ENCODE data around the gene PRIMPOL. TPM values are rescaled to one million over a fixed set of nuclear protein-coding genes. Genes with fewer than 3 reads are reported as not detected.

PRIMPOL gene
- polyA plus RNA-seq, 1 experiment, result 12.2 TPM

DNA sequence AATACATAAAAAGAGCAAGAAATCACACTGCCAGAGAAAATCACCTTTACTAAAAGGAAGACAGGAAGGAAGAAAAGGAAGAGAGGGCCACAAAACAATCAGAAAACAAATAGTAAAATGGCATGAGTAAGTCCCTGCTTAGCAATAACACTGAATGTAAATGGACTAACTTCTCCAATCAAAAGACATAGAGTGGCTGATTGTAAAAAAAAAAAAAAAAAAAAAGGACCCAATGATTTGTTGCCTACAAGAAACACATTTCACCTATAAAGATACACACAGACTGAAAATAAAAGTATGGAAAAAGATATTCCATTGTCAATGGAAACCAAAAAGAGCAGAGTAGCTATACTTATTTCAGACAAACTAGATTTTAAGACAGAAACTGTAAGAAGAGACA is 71.7 kb downstream of the PRIMPOL start:
- TF ChIP-seq, protein P1, sequence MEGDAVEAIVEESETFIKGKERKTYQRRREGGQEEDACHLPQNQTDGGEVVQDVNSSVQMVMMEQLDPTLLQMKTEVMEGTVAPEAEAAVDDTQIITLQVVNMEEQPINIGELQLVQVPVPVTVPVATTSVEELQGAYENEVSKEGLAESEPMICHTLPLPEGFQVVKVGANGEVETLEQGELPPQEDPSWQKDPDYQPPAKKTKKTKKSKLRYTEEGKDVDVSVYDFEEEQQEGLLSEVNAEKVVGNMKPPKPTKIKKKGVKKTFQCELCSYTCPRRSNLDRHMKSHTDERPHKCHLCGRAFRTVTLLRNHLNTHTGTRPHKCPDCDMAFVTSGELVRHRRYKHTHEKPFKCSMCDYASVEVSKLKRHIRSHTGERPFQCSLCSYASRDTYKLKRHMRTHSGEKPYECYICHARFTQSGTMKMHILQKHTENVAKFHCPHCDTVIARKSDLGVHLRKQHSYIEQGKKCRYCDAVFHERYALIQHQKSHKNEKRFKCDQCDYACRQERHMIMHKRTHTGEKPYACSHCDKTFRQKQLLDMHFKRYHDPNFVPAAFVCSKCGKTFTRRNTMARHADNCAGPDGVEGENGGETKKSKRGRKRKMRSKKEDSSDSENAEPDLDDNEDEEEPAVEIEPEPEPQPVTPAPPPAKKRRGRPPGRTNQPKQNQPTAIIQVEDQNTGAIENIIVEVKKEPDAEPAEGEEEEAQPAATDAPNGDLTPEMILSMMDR (IDR thresholded peaks at IDR 0.05; ENCODE audit: low read depth, low read length), result no peak
- H3K4me3 ChIP-seq (ENCODE audit: low read depth, low read length), result no peak overlapping the region
- no peaks in the 10 kb centered on the region for H3K9me3 ChIP-seq (ENCODE audit: control insufficient read depth, insufficient read depth, low read length)
- H3K27me3 ChIP-seq (ENCODE audit: control insufficient read depth, insufficient read depth, low read length), result no peaks in the 10 kb centered on the region
- H3K27ac ChIP-seq (ENCODE audit: low read depth, low read length), result no peak overlapping the region
- no peak for DNase-seq (ENCODE audit: low read depth, low spot score)
- ChIA-PET POLR2A (interaction anchor here (0.7 kb wide), 1 partner anchor 60 kb away, joined by 3 read pairs; no protein-coding TSS in a partner anchor), CTCF (interaction anchor here (0.8 to 1.3 kb wide), 2 partner anchors 24 to 457 kb away, joined by 3 to 5 read pairs; no protein-coding TSS in a partner anchor)

DNA sequence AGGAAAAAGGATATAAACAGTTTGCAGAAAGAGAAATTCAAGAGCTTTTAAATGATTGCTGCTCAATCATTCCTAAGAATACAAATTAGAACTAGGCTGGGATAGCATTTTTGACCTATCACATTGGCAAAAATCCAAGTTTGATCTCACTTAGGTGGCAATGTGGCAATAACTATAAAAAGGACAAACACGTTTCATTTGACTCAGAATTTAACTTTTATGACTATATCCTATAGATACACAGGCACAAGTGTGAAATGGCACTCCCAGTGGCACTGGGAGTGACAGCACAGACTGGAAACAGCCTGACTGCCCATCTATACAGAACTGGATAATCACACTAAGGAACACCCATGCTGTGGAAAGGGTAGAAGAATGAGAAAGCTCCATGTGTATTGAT is 73.3 kb downstream of the PRIMPOL start:
- ChIA-PET CTCF (interaction anchor here (1.6 kb wide), 1 partner anchor 23 kb away, joined by 4 read pairs; no protein-coding TSS in a partner anchor), POLR2A (no interaction called here)
- H3K27me3 ChIP-seq (ENCODE audit: control insufficient read depth, insufficient read depth, low read length), result no peaks in the 10 kb centered on the region
- no peaks in the 10 kb centered on the region for H3K9me3 ChIP-seq (ENCODE audit: control insufficient read depth, insufficient read depth, low read length)
- H3K4me3 ChIP-seq (ENCODE audit: low read depth, low read length), result no peak overlapping the region
- DNase-seq (ENCODE audit: low read depth, low spot score), result no peak
- TF ChIP-seq, protein P1 (IDR thresholded peaks at IDR 0.05; ENCODE audit: low read depth, low read length), result no peak
- H3K27ac ChIP-seq (ENCODE audit: low read depth, low read length), result no peak overlapping the region

DNA sequence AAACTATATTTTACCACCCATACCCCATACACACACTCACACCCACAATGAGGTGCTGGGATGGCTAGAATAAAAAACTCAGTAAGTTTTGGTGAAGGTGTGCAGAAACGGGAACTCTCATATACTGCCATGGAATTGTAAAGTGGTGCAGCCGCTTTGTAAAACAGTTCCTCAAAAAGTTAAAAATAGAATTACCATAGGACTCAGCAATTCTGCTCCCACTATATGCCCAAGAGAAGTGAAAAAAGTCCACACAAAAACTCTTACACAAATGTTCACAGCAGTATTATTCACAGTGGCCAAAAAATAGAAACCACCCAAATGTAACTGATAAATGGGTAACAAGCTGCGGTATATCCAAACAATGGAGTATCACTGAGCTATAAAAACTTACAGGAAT is 77.9 kb downstream of the PRIMPOL start:
- H3K4me3 ChIP-seq (ENCODE audit: low read depth, low read length), result no peak overlapping the region
- H3K9me3 ChIP-seq (ENCODE audit: control insufficient read depth, insufficient read depth, low read length), result no peaks in the 10 kb centered on the region
- H3K27ac ChIP-seq (ENCODE audit: low read depth, low read length), result no peak overlapping the region
- POLR2A ChIA-PET, result no interaction called here
- no peak for DNase-seq (ENCODE audit: low read depth, low spot score)
- CTCF ChIA-PET, result no interaction called here
- H3K27me3 ChIP-seq (ENCODE audit: control insufficient read depth, insufficient read depth, low read length), result no peaks in the 10 kb centered on the region
- TF ChIP-seq, protein P1 (IDR thresholded peaks at IDR 0.05; ENCODE audit: low read depth, low read length), result no peak

DNA sequence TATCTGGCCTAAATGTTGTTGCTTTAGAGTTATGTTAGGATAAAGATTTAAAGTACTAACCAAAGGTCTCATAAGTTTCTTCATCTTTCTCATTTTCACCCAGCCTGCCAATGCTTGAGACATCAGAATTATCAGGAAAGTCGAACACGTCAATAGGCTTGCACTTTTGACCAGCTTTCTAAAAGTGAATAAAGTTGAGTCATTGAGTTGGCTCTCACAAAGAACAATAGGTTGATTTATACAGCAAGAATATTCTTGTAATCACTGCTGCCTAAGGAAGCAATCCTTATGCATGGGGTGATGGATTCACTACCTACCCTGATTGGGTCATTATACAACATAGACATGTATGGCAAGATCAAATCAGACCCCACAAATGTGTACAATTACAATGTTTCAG is 79.3 kb downstream of the PRIMPOL start:
- Histone ChIP-seq H3K27ac (ENCODE audit: low read depth, low read length) (no peak overlapping the region), H3K4me3 (ENCODE audit: low read depth, low read length) (no peak overlapping the region), H3K27me3 (ENCODE audit: control insufficient read depth, insufficient read depth, low read length) (no peaks in the 10 kb centered on the region), H3K9me3 (ENCODE audit: control insufficient read depth, insufficient read depth, low read length) (no peaks in the 10 kb centered on the region)
- POLR2A ChIA-PET, result no interaction called here
- no peak for DNase-seq (ENCODE audit: low read depth, low spot score)
- TF ChIP-seq, protein P1 (IDR thresholded peaks at IDR 0.05; ENCODE audit: low read depth, low read length), result no peak
- CTCF ChIA-PET, result no interaction called here

DNA sequence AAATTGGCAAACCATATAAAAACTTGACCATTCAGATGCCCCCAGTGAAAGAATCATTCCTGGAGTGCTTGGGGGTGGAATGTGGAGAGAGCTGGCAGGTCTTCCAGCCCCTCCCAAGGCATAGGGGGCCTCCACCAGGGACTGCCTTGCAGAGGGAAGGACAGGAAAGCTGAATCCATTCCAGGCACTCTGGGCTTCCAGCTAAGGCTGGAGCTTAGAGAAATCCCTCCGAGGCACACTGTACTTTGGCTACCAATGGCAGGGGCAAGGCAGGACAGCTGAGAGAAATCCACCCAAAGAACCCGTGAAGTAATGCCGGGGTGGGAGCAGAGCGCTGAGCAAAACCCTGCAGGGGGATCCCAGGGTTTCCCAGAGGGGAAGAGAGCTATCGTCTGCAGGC is 80.4 kb downstream of the PRIMPOL start:
- H3K27ac ChIP-seq (ENCODE audit: low read depth, low read length), result no peak overlapping the region
- no peaks in the 10 kb centered on the region for H3K9me3 ChIP-seq (ENCODE audit: control insufficient read depth, insufficient read depth, low read length)
- H3K27me3 ChIP-seq (ENCODE audit: control insufficient read depth, insufficient read depth, low read length), result no peaks in the 10 kb centered on the region
- no peak overlapping the region for H3K4me3 ChIP-seq (ENCODE audit: low read depth, low read length)
- ChIA-PET CTCF (interaction anchor here (0.9 kb wide), 1 partner anchor 16 kb away, joined by 5 read pairs; no protein-coding TSS in a partner anchor), POLR2A (interaction anchor here (0.6 kb wide), 1 partner anchor 81 kb away, joined by 3 read pairs; the partner anchor contains the start of gene CASP3)
- no peak for DNase-seq (ENCODE audit: low read depth, low spot score)
- TF ChIP-seq, protein P1 (IDR thresholded peaks at IDR 0.05; ENCODE audit: low read depth, low read length), result no peak

Measured in AG04450 (cell line).